ENCODE measurements around the gene ARSJ.
A peak's percentile ranks its signal among the peaks of the same experiment; 100 is the strongest.

The ARSJ gene

DNA sequence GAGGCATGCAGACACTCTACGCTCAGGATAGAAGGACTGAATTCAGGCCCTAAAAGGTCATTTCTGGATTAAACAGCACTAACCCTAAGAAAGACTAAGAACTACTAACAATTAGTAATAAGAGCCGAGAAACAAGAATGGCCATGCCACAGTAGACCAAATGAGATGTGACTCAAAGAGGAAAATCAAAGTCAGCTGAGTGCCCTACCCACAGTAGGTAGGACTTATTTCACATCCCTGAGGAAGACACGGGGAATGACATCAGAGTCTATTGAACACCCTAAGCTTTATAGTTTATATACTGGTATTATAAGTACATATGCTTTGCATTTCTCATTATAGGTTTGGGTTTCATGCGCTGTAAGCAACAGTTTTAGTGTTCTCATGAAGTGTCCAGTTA is 2.7 kb upstream of the ARSJ start:
- no peak for DNase-seq

DNA sequence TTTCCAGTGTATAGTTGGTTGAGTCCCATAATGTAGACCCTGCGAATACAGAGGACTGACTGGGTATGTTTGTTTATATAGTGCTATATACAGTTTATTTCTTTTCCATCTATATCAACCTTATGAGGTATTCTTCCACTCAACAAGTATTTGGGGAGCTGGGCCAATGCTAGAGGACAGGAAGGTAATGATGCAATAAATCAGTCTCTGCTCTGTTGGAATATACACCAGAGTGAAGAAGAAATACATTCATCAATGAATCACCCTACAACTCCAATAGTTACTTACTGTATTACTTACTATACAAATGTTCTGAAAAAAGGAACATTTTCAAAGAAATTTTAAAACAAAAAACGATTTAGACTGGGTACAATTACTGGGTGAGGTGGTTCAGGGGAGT is 2.1 kb upstream of the ARSJ start:
- DNase-seq, result no peak

DNA sequence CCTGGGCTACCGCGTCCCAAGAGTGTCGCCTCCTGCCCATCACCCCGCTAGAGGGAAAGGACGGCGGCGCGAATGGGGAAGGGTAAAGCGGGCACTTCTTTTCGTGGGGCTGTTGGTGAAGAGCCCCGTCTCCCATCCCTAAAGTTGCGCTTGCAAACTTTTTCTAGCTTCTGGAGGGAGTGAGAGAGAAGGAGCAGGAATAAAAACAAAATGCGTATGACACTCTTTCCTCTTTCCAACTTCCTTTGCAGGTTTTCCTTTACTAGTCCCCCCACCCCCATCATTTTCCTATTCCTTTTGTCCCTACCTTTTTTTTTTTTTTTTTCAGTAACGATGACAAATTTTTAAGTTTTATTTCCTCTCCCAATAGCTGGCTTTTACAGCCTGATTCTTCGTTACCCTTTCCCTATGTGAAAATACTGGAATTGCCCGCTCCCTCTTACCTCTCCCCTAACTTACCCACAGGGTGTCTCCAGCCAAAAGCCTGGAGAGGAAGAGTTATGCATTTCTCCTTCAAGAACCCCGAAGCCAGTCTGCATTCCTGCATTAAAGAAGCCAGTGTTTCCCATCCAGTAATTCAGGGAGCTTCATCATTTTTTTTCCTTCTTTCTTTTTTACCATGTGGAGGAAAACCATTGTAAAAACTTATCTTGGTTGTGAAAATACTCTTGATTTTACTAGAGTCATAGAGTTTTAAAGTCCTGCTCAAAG is 613 bp upstream of the ARSJ start:
- DNase-seq, result peak; percentile 55

DNA sequence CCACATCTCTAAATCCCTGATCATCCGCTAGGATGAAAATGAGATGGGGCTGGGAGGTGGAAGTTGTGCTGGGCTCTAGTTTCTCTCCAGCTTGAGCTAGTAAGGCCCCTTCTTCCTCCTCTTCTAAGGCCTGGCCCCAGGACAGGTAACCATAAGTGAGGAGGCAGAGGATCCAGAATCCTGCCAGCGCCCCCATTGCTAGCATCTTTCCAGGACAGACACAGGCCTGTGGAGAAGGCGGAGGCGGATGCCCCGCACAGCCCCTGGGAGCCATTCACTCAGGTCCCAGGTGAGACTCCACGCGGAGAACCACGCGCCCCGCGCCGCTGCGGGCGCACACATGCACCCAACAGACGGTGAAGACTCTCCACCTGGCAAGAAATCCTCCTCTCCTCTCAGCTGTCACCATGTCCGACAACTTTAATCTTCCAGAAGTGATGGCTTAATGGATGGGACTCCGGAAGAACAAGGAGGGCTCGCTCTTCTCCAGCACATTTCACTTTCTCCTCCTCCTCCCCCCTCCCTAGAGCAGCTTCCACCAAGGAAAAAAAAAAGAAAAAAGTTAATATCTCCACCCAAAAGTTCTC is 793 bp downstream of the ARSJ start:
- peak; percentile 46 for DNase-seq

DNA sequence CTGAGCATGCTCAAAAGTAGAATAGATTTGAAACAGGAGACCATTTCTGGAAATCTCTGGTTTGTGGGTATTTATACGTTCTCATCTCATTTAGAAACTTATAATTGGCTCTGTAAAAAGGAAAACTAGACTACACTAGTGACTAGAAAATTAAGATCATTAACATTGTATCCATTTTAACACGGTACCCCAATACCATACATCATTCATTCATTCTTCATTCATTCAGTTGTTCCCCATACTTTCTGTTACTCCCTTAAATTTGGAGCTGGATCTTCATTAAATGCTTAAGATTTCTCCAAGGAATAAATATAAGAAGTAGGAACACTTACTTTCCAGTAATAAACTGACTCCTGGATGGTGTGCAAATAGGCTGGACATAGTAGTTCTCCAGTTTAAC is 1.3 kb downstream of the ARSJ start:
- no peak for DNase-seq

DNA sequence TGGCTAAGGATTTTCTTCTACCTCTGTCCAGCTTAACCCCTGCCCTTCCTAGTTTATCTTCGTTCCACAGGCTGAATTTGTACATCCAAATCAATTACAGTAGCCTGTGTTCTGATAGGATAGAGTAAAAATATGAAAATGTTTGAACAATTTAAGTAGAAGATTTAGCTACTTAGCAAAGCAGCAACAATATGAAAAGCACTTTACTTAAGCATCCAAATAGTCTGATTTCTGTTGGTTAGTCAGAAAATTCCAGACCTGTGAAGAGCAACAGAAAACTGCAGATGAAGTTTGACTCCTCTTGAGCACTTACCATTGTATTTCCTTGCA is 2.0 kb downstream of the ARSJ start:
- DNase-seq, result no peak

DNA sequence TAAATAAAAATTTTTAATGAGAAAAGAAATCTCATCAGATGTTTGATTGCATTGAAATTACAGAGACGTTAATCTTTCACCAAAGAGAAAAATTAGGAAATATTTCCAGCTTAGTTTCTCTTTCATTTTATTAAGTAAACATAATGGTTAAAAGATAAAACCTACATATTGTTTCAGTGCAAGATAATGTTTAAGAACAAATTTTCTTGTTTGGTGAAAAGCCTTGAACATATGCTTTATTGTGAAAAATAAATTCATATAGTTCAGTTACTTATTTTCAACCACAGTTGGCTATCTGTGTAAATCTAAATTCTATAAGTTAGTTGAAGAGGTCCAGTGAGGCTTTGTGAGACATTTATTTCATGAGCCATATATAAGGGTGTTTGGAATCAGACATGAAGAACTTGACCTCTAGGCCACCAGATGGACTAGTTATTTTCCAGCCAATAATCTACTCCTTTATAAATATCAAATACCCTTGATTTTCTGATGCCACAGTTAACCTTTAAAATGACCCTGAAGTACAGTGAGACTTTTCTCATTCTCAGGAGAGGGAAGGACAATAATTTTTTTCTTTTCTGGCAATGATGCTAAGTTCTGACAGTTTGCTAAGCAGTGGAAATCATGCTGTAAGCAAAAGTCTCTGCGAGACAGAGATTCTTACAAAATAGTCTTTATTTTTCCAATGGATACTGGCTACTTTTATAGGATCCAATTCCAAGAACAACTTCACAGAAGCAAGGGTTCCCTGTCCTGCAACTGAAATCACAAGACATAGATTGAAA is 2.5 kb downstream of the ARSJ start:
- DNase-seq, result no peak

DNA sequence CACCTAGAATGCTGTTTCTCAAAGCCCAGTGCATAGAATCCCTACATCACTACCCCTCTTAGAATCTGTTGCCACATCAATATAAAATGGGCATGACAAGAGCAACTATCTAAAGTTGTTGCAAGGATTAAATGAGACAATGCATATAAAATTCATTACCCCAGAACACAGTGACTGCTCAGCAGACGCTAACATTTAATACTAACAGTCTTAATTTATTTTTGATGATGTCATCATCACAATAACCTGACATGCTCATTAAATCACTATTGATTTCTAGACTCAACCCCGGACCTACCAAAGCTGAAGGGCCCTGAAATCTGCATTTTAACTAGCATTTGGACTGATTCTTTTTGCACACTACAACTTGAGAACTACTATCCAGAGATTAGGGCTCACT is 3.9 kb downstream of the ARSJ start:
- no peak for DNase-seq

DNA sequence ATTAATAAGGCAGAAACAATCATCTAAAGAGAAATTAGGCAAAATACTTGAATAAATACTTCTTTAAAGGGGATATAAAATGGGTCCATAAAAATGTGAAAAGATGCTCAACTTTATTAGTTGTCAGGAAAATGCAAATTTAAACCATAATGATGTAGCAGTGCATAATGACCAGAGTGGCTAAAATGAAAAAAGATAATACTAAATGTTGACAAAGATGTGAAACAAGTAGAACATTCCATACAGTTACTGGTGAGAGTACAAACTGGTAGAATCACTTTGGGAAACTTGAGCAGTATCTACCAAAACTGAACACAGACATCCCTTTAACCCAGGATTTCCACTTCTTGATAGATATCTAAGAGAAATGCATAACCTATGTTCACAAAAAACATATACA is 5.0 kb downstream of the ARSJ start:
- DNase-seq, result no peak

DNA sequence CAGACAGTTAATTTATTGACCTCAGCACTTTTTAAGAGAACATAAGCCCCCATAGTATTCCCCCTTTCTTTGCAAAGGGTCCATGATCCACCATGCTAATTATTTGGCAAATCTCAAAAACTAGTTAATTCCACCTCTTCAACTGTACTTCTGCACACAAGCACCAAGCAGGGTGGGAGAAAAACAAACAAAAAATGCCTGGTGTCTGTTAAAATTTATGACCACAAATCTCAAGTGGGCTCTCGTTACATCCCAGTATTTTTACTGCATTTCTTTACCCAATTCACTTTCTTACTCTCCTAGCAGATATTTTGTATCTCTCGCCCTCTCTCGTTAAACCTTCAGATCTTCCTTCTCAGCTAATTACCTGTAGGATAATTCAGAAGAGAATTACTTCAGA is 6.1 kb downstream of the ARSJ start:
- no peak for DNase-seq

DNA sequence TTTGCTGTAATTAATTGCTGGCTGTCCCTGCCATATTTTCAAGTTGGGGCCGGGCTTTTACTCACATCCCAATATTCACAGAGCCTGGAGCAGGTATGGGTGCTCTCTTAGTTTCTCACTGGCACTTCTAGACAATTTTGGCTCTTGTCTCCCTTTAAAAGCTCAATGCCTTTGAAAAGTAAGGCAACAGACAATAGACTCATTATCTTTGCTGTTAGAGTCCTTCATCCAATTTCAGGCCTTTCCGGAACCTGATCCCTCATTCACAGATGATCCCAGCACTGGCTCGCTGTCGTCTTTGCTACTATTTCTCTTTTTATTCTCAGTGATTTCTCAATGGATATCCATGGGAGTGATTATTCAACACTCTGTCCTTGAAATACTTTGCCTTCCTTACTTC is 6.7 kb downstream of the ARSJ start:
- no peak for DNase-seq

DNA sequence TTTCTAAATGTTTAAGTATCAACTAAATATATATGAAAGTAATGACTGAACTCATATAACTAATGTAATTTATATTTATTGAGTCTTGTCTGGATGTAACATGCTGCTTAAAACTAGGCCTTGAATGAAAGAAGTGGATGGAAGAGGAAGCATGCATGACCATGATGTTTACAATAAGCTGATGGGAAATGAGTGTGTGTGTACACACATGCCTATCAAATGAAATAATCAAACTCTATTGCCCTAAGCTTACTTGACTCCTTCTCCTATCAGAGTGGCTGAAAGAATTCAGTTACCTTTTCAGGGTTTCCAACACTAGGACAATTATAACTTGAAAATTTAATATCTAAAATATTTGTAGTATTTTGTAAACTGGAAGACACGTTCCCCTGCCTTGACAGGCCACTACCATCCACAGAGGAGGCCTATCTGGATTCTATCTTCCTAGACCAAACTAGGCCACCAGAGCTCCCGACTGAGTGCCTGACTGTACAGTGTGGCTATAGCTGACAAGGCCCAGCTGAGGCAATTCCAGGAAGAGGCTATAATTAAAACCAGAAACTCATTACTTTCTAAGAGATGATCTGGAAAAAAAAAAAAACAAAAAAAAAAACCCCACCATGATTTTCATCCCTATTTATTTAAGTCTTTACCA is 7.6 kb downstream of the ARSJ start:
- peak; percentile 68 for DNase-seq

DNA sequence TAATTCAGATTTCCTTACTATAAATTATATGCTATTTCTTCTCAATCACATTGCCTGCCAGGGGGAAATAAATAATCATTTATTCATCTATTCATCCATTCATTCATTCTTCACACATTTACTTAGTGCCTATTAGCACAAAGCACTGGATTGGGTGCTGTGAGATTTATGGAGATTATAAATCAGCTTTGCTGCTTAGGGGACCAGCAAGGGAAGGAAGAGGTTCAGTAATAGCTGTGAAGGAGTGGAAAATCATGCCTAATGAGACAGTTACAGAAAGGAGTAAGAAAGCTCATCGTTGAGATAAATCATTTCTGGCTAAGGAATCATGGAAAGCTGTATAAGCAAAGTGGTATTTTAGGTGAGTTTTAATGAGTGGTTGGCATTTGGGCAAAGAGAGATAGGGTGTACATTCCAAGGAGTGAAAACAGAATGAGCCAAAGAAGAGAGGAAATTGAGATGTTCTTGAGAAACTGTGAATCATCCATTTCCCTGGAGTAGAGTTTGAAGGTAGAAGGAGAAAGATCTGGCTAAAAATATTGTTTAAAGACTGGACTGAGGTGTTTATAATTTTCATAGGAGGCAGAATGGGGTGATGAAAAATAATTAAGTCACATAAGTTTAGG is 9.6 kb downstream of the ARSJ start:
- peak; percentile 46 for DNase-seq

DNA sequence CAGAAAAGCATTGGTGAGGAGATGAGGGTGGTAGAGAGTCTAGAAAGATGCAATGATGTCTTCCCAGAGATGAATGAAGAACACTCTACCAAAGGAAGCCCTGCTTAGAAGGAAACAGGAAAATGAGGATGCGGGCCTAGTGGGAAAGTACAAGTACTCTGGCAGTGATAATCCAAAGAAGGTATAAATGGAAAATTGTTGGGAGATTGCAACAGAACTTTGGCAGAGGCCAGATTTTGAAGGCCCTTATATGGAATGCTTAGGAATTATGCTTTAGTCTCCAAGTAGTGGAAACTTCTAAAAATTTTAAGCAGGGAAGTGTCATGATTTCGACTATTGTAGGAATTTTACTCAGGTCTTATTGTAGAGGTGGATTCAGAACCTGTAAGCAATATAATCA is 11.0 kb downstream of the ARSJ start:
- DNase-seq, result no peak

DNA sequence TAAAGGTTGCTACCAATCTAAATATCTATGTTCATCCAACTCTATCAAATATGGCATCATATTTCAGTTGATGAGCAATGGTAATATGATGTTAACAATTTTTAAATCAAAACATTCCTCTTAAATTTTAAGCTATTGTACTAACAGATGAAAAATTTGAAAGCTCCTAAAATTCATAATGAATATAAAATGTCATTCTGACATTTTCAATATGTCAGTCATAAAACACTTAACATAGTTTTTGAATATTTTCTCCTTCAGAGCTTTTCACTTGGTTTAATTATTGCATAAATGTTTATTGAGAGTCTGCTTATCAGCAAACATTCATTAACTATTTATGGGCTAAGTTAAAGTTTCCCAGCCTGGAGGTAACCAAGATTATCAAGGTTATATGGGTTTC is 11.8 kb downstream of the ARSJ start:
- no peak for DNase-seq

DNA sequence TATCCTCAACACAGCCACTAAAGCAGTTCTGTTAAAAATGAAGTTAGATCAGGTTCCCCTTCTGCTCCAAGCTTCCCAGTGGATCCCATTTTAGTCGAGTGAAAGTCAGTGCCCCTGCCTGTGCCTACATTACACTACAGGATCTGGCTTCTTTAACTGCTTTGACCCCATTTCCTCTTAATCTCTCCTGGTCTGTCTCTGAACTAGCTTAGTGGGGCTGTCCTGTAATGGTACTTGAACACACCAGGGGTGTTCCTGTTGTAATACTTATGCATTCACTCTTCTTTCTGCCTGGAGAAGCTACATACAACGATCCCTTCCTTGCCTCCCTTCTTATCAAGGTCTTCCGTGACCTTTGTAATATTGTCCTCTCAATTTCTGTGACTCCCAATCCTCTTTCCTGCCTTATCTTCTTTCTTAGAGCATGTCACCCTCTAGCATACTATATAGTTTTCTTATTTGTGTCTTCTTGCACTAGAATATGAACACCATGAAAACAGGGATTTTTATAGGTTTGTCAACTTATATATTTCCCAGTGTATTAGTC is 16.7 kb downstream of the ARSJ start:
- DNase-seq, result no peak

DNA sequence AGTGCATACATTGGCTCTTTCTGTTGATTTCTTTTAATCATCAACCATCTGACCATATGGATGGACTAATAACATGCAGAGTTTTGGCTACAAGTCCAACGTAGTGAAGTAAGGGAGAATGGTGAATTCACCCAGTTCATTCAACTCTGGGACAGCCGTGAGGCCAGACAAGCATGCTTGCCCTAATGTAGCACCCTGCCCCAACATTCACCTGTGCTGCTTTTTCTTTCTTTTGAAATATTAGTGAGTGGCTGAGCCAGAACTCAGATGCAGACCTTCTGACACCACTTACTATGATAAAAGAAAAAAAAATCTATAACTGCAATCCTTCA is 17.5 kb downstream of the ARSJ start:
- DNase-seq, result no peak

DNA sequence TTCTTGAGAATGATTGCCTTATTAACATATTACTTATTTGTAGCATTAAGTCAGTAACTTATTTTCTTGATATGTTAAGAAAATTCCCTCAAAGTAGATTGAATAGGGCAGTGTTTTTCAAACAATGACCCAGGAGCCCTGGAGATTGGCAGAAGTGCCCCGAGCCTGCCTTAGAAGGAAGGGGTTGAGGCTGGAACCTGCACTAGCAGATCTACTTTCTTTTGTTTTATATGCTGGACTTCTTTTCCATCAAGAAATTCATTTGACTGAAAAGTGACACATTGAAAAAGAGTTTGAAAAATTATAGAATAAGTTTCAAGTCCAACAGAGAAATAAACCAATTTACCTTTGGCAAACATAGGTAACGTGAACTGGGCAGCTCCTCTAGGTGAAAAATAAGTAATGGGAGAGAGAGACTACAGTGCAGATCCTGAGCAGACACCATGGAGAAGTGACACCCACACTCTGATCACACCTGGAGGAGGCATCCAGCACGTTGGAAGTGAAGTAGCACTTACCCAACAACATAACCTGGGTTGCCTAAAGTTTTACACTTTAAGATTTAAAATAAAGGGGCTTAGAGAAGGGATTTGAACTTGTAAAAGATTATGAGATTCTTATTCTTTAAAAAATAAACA is 18.6 kb downstream of the ARSJ start:
- no peak for DNase-seq

DNA sequence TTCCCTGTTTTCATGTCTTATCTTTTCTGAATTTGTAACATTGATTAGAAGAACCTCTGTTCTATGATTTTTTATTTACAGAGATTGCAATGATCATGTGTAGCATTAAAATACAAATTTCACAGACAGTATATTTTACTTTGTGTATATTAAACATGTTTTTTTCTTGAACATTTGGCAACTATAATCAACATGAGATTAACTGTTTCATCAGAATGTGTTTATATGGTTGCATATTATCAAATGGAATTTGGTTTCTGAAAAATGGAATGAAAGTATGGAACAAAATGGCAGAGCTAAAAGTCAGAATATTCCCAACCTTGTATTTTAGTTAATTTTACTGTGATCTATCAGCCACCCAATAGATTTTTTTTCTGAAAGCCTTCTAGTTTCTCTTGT is 19.9 kb downstream of the ARSJ start:
- DNase-seq, result no peak

DNA sequence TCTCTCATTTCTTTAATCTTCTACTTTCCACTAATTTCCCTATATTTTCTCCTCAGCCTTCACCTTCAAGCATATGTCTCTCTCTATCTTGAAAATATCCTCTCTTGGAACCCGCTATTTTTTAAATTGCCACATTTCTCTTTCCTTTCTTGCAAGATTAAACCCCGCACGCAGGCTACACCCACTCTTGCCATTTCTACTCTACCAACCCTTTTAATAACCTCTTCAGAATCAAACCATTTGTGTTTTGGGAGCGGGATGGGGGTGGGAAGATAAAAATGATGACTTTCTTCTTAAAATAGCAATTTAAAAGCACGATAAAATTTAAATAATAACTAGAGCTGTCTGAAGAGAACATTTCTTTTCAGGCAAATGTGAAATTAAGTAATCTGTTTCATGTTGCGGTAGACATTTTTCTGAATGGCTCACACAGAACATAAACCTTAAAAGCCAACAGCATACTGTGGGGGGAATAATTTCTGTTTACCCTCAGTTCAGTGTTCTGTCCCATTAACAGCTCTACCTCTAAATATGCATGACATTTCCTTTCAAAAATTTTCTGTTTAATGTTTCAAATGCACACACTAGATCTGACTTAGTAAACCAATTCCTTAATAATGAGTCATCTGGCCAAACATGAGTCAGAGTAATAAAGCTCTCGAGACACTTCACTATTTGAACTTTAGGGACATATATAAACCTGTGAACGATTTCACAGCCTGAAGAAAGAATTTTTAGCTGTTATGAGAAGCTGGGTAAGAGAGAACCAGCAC is 20.5 kb downstream of the ARSJ start:
- DNase-seq, result peak; percentile 97

DNA sequence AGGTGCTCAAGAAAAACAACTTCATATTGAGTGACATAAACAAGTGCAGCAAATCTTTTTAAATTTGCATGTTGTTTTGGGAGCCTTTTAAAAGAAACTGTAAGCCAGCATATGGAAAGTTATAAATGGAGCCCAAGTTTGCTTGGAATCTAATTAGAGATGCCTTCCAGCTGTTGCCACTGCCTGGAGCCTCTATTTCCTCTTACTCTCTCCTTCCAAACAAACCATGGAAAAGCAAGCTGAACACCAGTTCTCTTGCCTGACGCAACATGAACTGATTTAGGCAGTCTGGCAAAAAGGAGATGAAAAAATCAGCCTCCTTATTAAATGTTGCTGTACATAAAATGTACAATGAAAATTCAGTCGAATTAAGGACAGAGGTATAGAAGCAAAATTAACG is 21.5 kb downstream of the ARSJ start:
- DNase-seq, result no peak

DNA sequence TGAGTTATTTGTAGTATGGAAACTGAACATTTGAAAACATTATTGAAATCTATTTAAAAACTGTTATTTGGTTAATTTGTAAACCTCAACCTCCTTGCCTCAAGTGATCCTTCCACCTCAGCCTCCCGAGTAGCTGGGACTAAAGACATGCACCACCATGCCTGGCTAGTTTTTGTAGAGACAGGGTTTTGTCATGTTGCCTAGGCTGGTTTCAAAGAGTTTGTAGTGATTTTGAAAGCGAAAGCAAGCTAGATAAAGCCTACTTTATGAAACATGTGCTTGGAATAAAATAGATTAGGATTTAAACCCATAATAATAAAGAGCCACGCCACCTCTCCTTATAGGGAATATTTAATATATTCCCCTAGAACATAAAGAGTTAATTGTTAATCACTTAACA is 23.5 kb downstream of the ARSJ start:
- no peak for DNase-seq

Data from EL (cell line).